Activated naive CD4-positive, alpha-beta T cell treated with anti-CD3 and anti-CD28 coated beads, Interleukin-2, amount 50 U/mL, for 24 hours (primary cell): ENCODE measurements around the gene DYNLT5.
"Not testable (repeated sequence)": the region's sequence is repeated elsewhere in the genome, so short reads cannot be mapped to it uniquely, and the experiment has no call there.

Source experiments
- H3K27ac Mint-ChIP-seq: one replicate; pipeline ENCODE4 v1.8.0; 2021; ENCODE audit warnings: mild to moderate bottlenecking, mixed read lengths
- H3K27me3 Mint-ChIP-seq: one replicate; pipeline ENCODE4 v1.8.0; 2021; ENCODE audit warnings: mixed read lengths
- H3K36me3 Mint-ChIP-seq: one replicate; pipeline ENCODE4 v1.8.0; 2021; ENCODE audit warnings: mixed read lengths
- H3K4me1 Mint-ChIP-seq: one replicate; pipeline ENCODE4 v1.8.0; 2021; ENCODE audit warnings: mixed read lengths
- H3K4me3 Mint-ChIP-seq: one replicate; pipeline ENCODE4 v1.8.0; 2021; ENCODE audit warnings: mild to moderate bottlenecking, mixed read lengths
- H3K9me3 Mint-ChIP-seq: one replicate; pipeline ENCODE4 v1.8.0; 2021; ENCODE audit warnings: mixed read lengths

DYNLT5 gene

GRCh38 chr1:66752000-66752592 is at the start of gene DYNLT5:
Gene DYNLT5 (plus strand): TSS chr1:66752459. CDS start chr1:66754659, 2,200 bp downstream.
- H3K9me3 Mint-ChIP-seq: no peaks in the 10 kb centered on the region
- no peak within 1 kb of the TSS for H3K27ac Mint-ChIP-seq
- H3K4me3 Mint-ChIP-seq: peak within 1 kb of the TSS; percentile 59
- peaks cover 15% of the 10 kb centered on the region for H3K4me1 Mint-ChIP-seq
- no peaks in the 10 kb centered on the region for H3K36me3 Mint-ChIP-seq
- peaks cover 48% of the 10 kb centered on the region for H3K27me3 Mint-ChIP-seq

GRCh38 chr1:66704177-66704875 is 47.9 kb upstream of the DYNLT5 start:
- Mint-ChIP-seq H3K4me3 (no peak overlapping the region), H3K27me3 (peaks cover 8% of the 10 kb centered on the region), H3K4me1 (no peaks in the 10 kb centered on the region), H3K27ac (no peak overlapping the region), H3K9me3 (no peaks in the 10 kb centered on the region), H3K36me3 (no peaks in the 10 kb centered on the region)

DNA sequence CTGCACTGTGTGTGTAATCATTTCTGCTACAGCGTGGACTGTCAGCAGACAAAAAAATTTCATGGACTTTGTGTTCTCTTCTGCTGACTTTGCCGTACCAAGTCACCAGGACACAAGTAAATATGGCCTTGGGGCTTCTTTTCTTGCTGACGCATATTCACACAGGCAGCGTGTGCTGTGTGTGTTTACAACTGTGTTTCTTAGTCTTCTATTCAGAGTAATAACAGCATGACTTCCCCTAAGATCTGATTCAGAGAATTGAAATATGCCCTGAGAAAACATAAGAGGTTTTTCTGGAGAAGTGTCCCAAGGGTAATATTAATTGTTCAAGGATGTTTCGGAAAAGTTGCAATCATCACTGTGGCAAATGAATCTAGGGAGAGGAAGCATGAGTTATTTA is 47.1 kb upstream of the DYNLT5 start:
- Mint-ChIP-seq H3K27me3 (peaks cover 8% of the 10 kb centered on the region), H3K27ac (no peak overlapping the region), H3K4me1 (no peaks in the 10 kb centered on the region), H3K9me3 (no peaks in the 10 kb centered on the region), H3K4me3 (no peak overlapping the region), H3K36me3 (no peaks in the 10 kb centered on the region)

GRCh38 chr1:66711420-66711819 is 40.8 kb upstream of the DYNLT5 start:
- no peak overlapping the region for H3K4me3 Mint-ChIP-seq
- H3K36me3 Mint-ChIP-seq: no peaks in the 10 kb centered on the region
- no peaks in the 10 kb centered on the region for H3K9me3 Mint-ChIP-seq
- H3K27me3 Mint-ChIP-seq: peaks cover 4% of the 10 kb centered on the region
- no peak overlapping the region for H3K27ac Mint-ChIP-seq
- no peaks in the 10 kb centered on the region for H3K4me1 Mint-ChIP-seq

DNA sequence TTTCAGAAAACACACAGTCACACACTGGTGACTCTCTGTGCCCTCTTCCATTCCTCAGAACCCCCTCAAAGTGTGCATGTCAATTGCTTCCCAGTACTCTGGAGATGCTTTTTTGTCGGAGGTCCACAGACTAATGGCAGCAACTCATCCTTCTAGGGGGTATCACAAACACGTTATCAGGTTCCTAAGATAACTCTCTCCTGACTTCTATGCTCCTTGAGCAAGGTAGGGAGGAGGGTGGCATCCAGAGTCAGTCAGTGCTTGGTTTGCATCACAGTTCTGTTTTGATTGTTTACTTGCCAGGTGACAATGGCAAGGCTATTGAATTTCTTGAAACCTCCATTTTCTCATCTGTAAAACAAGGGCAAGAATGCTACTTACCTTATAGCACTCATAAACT is 39.4 kb upstream of the DYNLT5 start:
- H3K4me1 Mint-ChIP-seq: no peaks in the 10 kb centered on the region
- H3K4me3 Mint-ChIP-seq: no peak overlapping the region
- H3K27ac Mint-ChIP-seq: no peak overlapping the region
- H3K27me3 Mint-ChIP-seq: peaks cover 7% of the 10 kb centered on the region
- no peaks in the 10 kb centered on the region for H3K9me3 Mint-ChIP-seq
- H3K36me3 Mint-ChIP-seq: no peaks in the 10 kb centered on the region

GRCh38 chr1:66723985-66724384 is 28.3 kb upstream of the DYNLT5 start:
- Mint-ChIP-seq H3K27me3 (peaks cover 6% of the 10 kb centered on the region), H3K27ac (no peak overlapping the region), H3K36me3 (no peaks in the 10 kb centered on the region), H3K4me1 (peaks cover 8% of the 10 kb centered on the region), H3K9me3 (no peaks in the 10 kb centered on the region), H3K4me3 (no peak overlapping the region)

DNA sequence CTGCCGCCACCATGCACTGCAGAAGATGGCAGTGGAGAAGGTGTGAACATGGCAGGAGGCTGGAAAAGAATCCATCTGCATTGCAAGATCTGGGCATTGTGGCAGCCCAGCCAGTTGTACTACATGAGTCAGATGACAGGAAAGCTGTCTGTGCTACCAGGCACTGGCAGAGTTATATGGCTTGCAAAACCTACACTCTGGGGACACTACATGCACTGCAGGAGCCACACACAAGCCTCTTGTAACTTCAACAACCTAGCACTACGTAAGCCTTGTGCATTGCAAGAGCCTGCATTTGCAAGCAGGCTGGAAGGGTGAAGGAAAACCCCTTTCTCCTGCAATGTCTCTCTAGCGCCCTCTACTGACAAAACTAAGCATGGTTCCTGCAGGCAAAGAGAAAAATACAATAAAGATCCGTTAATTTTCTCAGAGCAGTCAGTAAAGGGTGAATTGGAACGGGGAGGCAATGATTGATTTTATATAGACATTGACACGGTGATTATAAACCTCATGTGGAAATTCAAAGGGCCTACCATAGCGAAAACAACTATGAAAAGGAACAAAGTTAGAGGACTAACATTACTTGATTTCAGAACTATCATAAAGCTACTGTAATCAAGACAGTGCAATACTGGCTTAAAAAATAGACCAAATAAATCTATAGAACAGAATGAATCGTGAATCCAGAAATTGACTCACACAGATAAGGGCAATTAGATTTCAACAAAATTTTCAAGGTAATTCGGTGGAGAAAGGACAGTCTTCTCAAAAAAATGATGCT is 26.2 kb upstream of the DYNLT5 start:
- Mint-ChIP-seq H3K4me3 (no peak overlapping the region), H3K27me3 (peaks cover 3% of the 10 kb centered on the region), H3K4me1 (peaks cover 14% of the 10 kb centered on the region), H3K27ac (no peak overlapping the region), H3K36me3 (no peaks in the 10 kb centered on the region), H3K9me3 (no peaks in the 10 kb centered on the region)

GRCh38 chr1:66728021-66728420 is 24.2 kb upstream of the DYNLT5 start:
- H3K4me1 Mint-ChIP-seq: peaks cover 19% of the 10 kb centered on the region
- H3K9me3 Mint-ChIP-seq: no peaks in the 10 kb centered on the region
- H3K27me3 Mint-ChIP-seq: peaks cover 3% of the 10 kb centered on the region
- H3K36me3 Mint-ChIP-seq: no peaks in the 10 kb centered on the region
- no peak overlapping the region for H3K27ac Mint-ChIP-seq
- no peak overlapping the region for H3K4me3 Mint-ChIP-seq

- not testable (repeated sequence) for H3K36me3 Mint-ChIP-seq, H3K27me3 Mint-ChIP-seq, H3K4me3 Mint-ChIP-seq, H3K9me3 Mint-ChIP-seq
- H3K4me1 Mint-ChIP-seq: peaks cover 19% of the 10 kb centered on the region
- peak overlapping the region; percentile 0 for H3K27ac Mint-ChIP-seq
These were observed 23.5 kb upstream of the DYNLT5 start for GRCh38 chr1:66728716-66729115.

- Mint-ChIP-seq H3K4me3 (peak overlapping the region; percentile 23), H3K27me3 (peaks cover 3% of the 10 kb centered on the region), H3K4me1 (peaks cover 19% of the 10 kb centered on the region), H3K9me3 (no peaks in the 10 kb centered on the region), H3K27ac (no peak overlapping the region), H3K36me3 (no peaks in the 10 kb centered on the region)
These were observed 23.1 kb upstream of the DYNLT5 start for GRCh38 chr1:66729119-66729518.

GRCh38 chr1:66729523-66729922 is 22.7 kb upstream of the DYNLT5 start:
- Mint-ChIP-seq H3K27me3 (peaks cover 3% of the 10 kb centered on the region), H3K4me1 (peaks cover 19% of the 10 kb centered on the region), H3K27ac (no peak overlapping the region), H3K9me3 (no peaks in the 10 kb centered on the region), H3K36me3 (no peaks in the 10 kb centered on the region), H3K4me3 (no peak overlapping the region)

DNA sequence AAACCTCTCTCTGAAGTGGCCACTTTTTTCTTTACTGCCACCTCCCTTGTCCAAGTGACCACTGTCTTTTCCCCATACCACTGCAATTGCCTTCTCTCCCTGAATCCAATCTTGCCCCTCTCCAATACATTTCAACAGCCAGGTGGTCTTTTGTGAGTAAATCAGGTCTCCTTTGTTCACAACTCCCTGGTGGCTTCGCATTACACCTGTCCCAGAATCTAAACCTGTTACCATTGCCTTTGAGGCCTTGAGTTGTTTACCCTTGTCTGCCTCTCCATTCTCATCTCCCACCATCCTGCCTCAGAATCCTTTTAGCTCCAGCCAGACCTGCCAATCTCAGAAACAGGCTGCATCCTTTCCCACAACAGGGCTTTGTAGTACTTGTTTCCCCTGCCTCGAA is 21.8 kb upstream of the DYNLT5 start:
- Mint-ChIP-seq H3K9me3 (no peaks in the 10 kb centered on the region), H3K27ac (no peak overlapping the region)

DNA sequence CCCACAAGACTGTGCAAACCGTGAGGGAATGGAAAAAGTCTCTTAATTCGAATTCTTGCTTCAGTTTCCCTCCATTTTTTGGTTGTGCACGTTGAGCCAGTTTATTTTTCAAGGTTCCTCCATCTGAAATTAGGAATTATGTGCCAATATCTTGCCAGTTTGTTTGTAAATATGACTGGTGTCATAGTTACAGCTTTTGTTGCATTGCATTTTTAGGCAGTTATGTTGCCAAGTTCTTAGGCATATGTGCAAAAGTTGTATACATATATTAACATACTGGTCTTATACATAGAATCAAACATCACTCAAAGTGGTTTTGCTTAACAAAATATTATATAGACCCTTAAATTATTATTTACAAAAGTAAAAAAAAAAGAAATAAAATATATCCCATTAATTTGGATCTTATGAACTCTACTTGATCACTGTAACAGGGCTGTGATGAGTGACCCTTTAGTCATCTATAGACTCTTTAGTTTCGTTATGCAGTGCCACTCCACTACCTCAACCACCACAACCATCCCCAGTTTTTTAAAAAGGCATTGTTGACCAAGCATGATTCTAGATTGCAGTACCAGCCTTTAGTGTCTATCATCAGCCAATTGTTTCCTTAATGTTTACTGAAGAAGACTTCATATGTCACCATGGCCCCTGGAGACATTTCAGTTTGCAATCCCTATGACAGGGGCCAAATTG is 20.9 kb upstream of the DYNLT5 start:
- H3K4me1 Mint-ChIP-seq: peaks cover 19% of the 10 kb centered on the region
- no peak overlapping the region for H3K4me3 Mint-ChIP-seq
- peaks cover 1% of the 10 kb centered on the region for H3K27me3 Mint-ChIP-seq
- H3K36me3 Mint-ChIP-seq: no peaks in the 10 kb centered on the region
- H3K27ac Mint-ChIP-seq: no peak overlapping the region
- no peaks in the 10 kb centered on the region for H3K9me3 Mint-ChIP-seq

More for the DNA sequence above, 21.8 kb upstream of the DYNLT5 start:
- peaks cover 3% of the 10 kb centered on the region for H3K27me3 Mint-ChIP-seq
- H3K4me3 Mint-ChIP-seq: no peak overlapping the region
- no peaks in the 10 kb centered on the region for H3K36me3 Mint-ChIP-seq
- peaks cover 19% of the 10 kb centered on the region for H3K4me1 Mint-ChIP-seq

DNA sequence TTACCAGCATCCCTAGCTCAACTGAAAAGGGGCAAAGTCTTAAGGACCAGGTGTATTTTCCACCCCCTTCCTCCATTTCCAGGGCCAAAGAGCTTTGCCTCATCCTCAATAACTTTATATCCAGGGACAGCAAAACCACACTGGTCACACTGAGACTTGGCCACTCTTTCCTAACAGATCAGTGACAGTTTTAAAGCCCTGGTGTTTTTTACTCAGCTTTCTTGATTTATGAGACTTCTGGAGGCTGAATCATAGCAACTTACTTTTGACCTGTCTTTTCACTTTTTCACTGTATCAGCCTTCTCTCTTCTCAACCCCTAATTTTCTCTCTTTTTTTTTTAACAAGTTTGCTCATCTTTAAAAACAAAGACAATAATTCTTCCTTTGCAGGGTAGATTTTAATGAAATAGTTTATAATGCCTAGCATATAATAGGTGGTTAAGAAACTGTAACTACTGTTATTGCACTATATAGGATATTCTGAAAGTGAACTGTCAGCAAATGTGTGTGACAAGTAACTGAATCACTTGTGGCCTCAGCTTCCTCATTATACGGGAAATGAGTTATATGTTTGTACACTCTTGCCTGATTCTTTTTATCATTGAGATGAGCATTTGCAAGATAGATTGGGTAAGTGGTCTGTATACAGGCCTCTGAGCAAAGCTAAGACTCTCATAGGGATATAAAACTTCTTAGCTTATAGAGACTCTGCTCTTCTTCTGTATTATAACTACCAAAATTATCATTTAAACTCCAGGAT is 19.7 kb upstream of the DYNLT5 start:
- no peak overlapping the region for H3K27ac Mint-ChIP-seq
- H3K9me3 Mint-ChIP-seq: no peaks in the 10 kb centered on the region
- H3K4me3 Mint-ChIP-seq: no peak overlapping the region
- H3K36me3 Mint-ChIP-seq: no peaks in the 10 kb centered on the region
- H3K27me3 Mint-ChIP-seq: no peaks in the 10 kb centered on the region
- peaks cover 19% of the 10 kb centered on the region for H3K4me1 Mint-ChIP-seq

- peaks cover 16% of the 10 kb centered on the region for H3K4me1 Mint-ChIP-seq
- H3K27me3 Mint-ChIP-seq: no peaks in the 10 kb centered on the region
- H3K36me3 Mint-ChIP-seq: no peaks in the 10 kb centered on the region
- H3K9me3 Mint-ChIP-seq: no peaks in the 10 kb centered on the region
- H3K4me3 Mint-ChIP-seq: no peak overlapping the region
- no peak overlapping the region for H3K27ac Mint-ChIP-seq
These were observed 18.8 kb upstream of the DYNLT5 start for GRCh38 chr1:66733348-66734017.
